Measurements from ENCODE around the gene SEMA6B.
"Not testable (repeated sequence)": the region's sequence is repeated elsewhere in the genome, so short reads cannot be mapped to it uniquely, and the experiment has no call there.

The SEMA6B gene

GRCh38 chr19:4571305-4571917 is 11.9 kb upstream of the SEMA6B start:
- DNase-seq: no peak

GRCh38 chr19:4570916-4571304 is 11.4 kb upstream of the SEMA6B start:
- no peak for DNase-seq

GRCh38 chr19:4570402-4570801 is 10.9 kb upstream of the SEMA6B start:
- DNase-seq: no peak

GRCh38 chr19:4568886-4569285 is 9.4 kb upstream of the SEMA6B start:
- DNase-seq: no peak

- peak; percentile 63 for DNase-seq
Observed at GRCh38 chr19:4567584-4568071, 8.1 kb upstream of the SEMA6B start.

GRCh38 chr19:4566402-4567051 is 7.0 kb upstream of the SEMA6B start:
- no peak for DNase-seq

GRCh38 chr19:4563562-4563961 is 4.1 kb upstream of the SEMA6B start:
- not testable (repeated sequence) for DNase-seq

GRCh38 chr19:4562085-4562484 is 2.6 kb upstream of the SEMA6B start:
- DNase-seq: not testable (repeated sequence)

- no peak for DNase-seq
Observed at GRCh38 chr19:4557971-4558941, 1.2 kb downstream of the SEMA6B start.

- DNase-seq: no peak
Observed at GRCh38 chr19:4557144-4557970, 2.1 kb downstream of the SEMA6B start.

- DNase-seq: no peak
Observed at GRCh38 chr19:4556597-4557127, 2.8 kb downstream of the SEMA6B start.

GRCh38 chr19:4555657-4556561 is 3.6 kb downstream of the SEMA6B start:
- DNase-seq: no peak

GRCh38 chr19:4554717-4555116 is 4.8 kb downstream of the SEMA6B start:
- no peak for DNase-seq

- DNase-seq: no peak
Observed at GRCh38 chr19:4553775-4554174, 5.7 kb downstream of the SEMA6B start.

- DNase-seq: no peak
Observed at GRCh38 chr19:4553092-4553695, 6.3 kb downstream of the SEMA6B start.

- DNase-seq: no peak
Observed at GRCh38 chr19:4552525-4552819, 7.0 kb downstream of the SEMA6B start.

GRCh38 chr19:4550479-4551050 is 8.9 kb downstream of the SEMA6B start:
- no peak for DNase-seq

GRCh38 chr19:4550018-4550417 is 9.5 kb downstream of the SEMA6B start:
- no peak for DNase-seq

- no peak for DNase-seq
Observed at GRCh38 chr19:4548238-4548584, 11.3 kb downstream of the SEMA6B start.

- DNase-seq: no peak
Observed at GRCh38 chr19:4547303-4548237, 11.9 kb downstream of the SEMA6B start.

Measured in CD4-positive, alpha-beta T cell treated with Interleukin-10 for 1 hour (primary cell).